NCI-H748 (cell line): ENCODE data around the gene ELN.
"Not testable (repeated sequence)": the region's sequence is repeated elsewhere in the genome, so short reads cannot be mapped to it uniquely, and the experiment has no call there.

Experiments used
- DNase-seq: peaks from one replicate; lab custom pipeline; 2025; ENCODE audit not compliant: unreplicated experiment; lab: John Stamatoyannopoulos, UW

ELN gene

GRCh38 chr7:74027683-74028320 lies at the start of gene ELN:
TSS of gene ELN (plus strand) at chr7:74028173. CDS start at chr7:74028188, 15 bp downstream.
- no peak for DNase-seq

GRCh38 chr7:73978661-73979563 lies 49.1 kb upstream of the ELN start:
- peak; percentile 71 for DNase-seq

GRCh38 chr7:73979656-73980055 lies 48.3 kb upstream of the ELN start:
- not testable (repeated sequence) for DNase-seq

- no peak for DNase-seq
Observed at GRCh38 chr7:73980206-73980605, 47.8 kb upstream of the ELN start.

GRCh38 chr7:73981933-73982332 lies 46.0 kb upstream of the ELN start:
- no peak for DNase-seq

- DNase-seq: no peak
Observed at GRCh38 chr7:73983437-73984164, 44.4 kb upstream of the ELN start.

GRCh38 chr7:73984481-73985205 lies 43.3 kb upstream of the ELN start:
- DNase-seq: no peak

GRCh38 chr7:73985737-73986141 lies 42.2 kb upstream of the ELN start:
- DNase-seq: no peak

- no peak for DNase-seq
Observed at GRCh38 chr7:73986158-73986631, 41.8 kb upstream of the ELN start.

GRCh38 chr7:73987298-73987697 lies 40.7 kb upstream of the ELN start:
- DNase-seq: no peak

GRCh38 chr7:73988197-73988596 lies 39.8 kb upstream of the ELN start:
- DNase-seq: no peak

GRCh38 chr7:73991522-73992100 lies 36.4 kb upstream of the ELN start:
- DNase-seq: no peak

GRCh38 chr7:73992101-73992562 lies 35.8 kb upstream of the ELN start:
- DNase-seq: no peak

- no peak for DNase-seq
Observed at GRCh38 chr7:73994023-73994422, 34.0 kb upstream of the ELN start.

- no peak for DNase-seq
Observed at GRCh38 chr7:73994761-73995160, 33.2 kb upstream of the ELN start.

- no peak for DNase-seq
Observed at GRCh38 chr7:73995330-73995729, 32.6 kb upstream of the ELN start.

GRCh38 chr7:73995821-73996511 lies 32.0 kb upstream of the ELN start:
- no peak for DNase-seq

GRCh38 chr7:73997056-73997455 lies 30.9 kb upstream of the ELN start:
- DNase-seq: no peak

- DNase-seq: no peak
Observed at GRCh38 chr7:73999664-74000435, 28.1 kb upstream of the ELN start.
